H1 (cell line): Measurements from ENCODE around the gene TP63. TPM values are rescaled to one million over a fixed set of nuclear protein-coding genes. Genes with fewer than 3 reads are reported as not detected.

Experiments used
- CTCF ChIA-PET: fragments of 300-600 bp; sonication (Branson Sonifier 250); formaldehyde crosslinking; loops from one replicate; lab custom pipeline; 2021; ENCODE audit not compliant: partially characterized antibody; lab: Charles Lee
- POLR2A ChIA-PET: fragments of 300-600 bp; sonication (Branson Sonifier 250); formaldehyde crosslinking; loops from one replicate; lab custom pipeline; 2021; ENCODE audit warnings: inconsistent platforms; ENCODE audit not compliant: partially characterized antibody; lab: Charles Lee
- DNase-seq, 2 experiments: peaks; one replicate each; pipeline versions ENCODE4 v3.0.0 to v3.0.0-alpha.2; 2010 to 2022; ENCODE audit warnings: low spot score in 2 of 2, low read depth in 1 of 2, mixed read lengths in 1 of 2
- FAIRE-seq: peaks from 2 replicates; lab custom pipeline; 2011; peaks lifted over from hg19 to GRCh38; lab: Jason Lieb, UNC
- H2AFZ ChIP-seq: 2 replicates; pipeline ENCODE4 v1.8.1; 2012; ENCODE audit warnings: low read length, inconsistent platforms
- H2AK5ac ChIP-seq: 2 replicates; pipeline ENCODE4 v1.6.1; 2013; ENCODE audit warnings: low read depth, low read length
- H2BK120ac ChIP-seq: replicated peaks from 2 replicates; pipeline ENCODE3; 2013; ENCODE audit warnings: low read depth, low read length, inconsistent platforms
- H2BK12ac ChIP-seq: 2 replicates; pipeline ENCODE4 v1.6.1; 2013; ENCODE audit warnings: low read depth, low read length
- H2BK15ac ChIP-seq: 2 replicates; pipeline ENCODE4 v1.6.1; 2013; ENCODE audit warnings: low read length
- H2BK20ac ChIP-seq: 2 replicates; pipeline ENCODE4 v1.6.1; 2013; ENCODE audit warnings: low read length
- H2BK5ac ChIP-seq: 2 replicates; pipeline ENCODE4 v1.6.1; 2013; ENCODE audit warnings: low read depth, low read length
- H3K14ac ChIP-seq: 2 replicates; pipeline ENCODE4 v1.6.1; 2013; ENCODE audit warnings: inconsistent platforms; ENCODE audit not compliant: insufficient read length
- H3K18ac ChIP-seq: 2 replicates; pipeline ENCODE4 v1.6.1; 2013; ENCODE audit warnings: low read length; ENCODE audit errors: extremely low read depth
- H3K23ac ChIP-seq: 2 replicates; pipeline ENCODE4 v1.6.1; 2013; ENCODE audit warnings: inconsistent platforms; ENCODE audit not compliant: insufficient read length
- H3K23me2 ChIP-seq: 2 replicates; pipeline ENCODE4 v1.6.1; 2013; ENCODE audit warnings: low read depth, low read length
- H3K27ac ChIP-seq: 2 replicates; pipeline ENCODE4 v1.6.1; 2011; ENCODE audit warnings: low read depth, low read length, inconsistent platforms
- H3K27me3 ChIP-seq, 4 experiments: replicated peaks in 1 of 4; 1 replicate in 1 of 4; 2 replicates in 3 of 4; pipeline versions ENCODE4 v1.6.1 to v1.8.1; 2011 to 2013; ENCODE audit warnings: low read length in 3 of 4, mild to moderate bottlenecking in 3 of 4, inconsistent platforms in 2 of 4, mixed read lengths in 2 of 4, moderate library complexity in 1 of 4; ENCODE audit not compliant: control insufficient read depth in 3 of 4, insufficient read depth in 3 of 4; ENCODE audit errors: extremely low read depth in 1 of 4
- H3K36me3 ChIP-seq, 4 experiments: 2 replicates each; pipeline versions ENCODE4 v1.6.1 to v1.8.1; 2011 to 2013; ENCODE audit warnings: mild to moderate bottlenecking in 4 of 4, low read length in 3 of 4, moderate library complexity in 2 of 4, control low read depth in 1 of 4, inconsistent platforms in 1 of 4; ENCODE audit not compliant: insufficient read depth in 4 of 4, control insufficient read depth in 2 of 4
- H3K4ac ChIP-seq: replicated peaks from 2 replicates; pipeline ENCODE3; 2013; ENCODE audit warnings: low read length, low read depth, mixed read lengths, inconsistent platforms; ENCODE audit not compliant: insufficient read length
- H3K4me1 ChIP-seq, 4 experiments: replicated peaks in 1 of 4; 1 replicate in 1 of 4; 2 replicates in 3 of 4; pipeline versions ENCODE4 v1.6.1 to v1.8.1; 2011 to 2013; ENCODE audit warnings: low read length in 3 of 4, inconsistent platforms in 2 of 4, mixed read lengths in 1 of 4; ENCODE audit not compliant: insufficient read depth in 4 of 4, control insufficient read depth in 3 of 4
- H3K4me2 ChIP-seq, 2 experiments: 2 replicates each; pipeline versions ENCODE4 v1.6.1 to v1.8.1; 2011 to 2013; ENCODE audit warnings: low read depth in 2 of 2, low read length in 2 of 2, control low read depth in 1 of 2, inconsistent platforms in 1 of 2, mild to moderate bottlenecking in 1 of 2; ENCODE audit not compliant: insufficient read depth in 1 of 2
- H3K4me3 ChIP-seq, 4 experiments: fragments of 200-600, 300-600 bp in 1 of 4; sonication (generic), shearing (Covaris generic), sonication (Bioruptor Twin) in 1 of 4; 2 replicates each; pipeline versions ENCODE4 v1.5.1 to v1.8.1; 2011 to 2016; ENCODE audit warnings: low read length in 4 of 4, low read depth in 3 of 4, control low read depth in 2 of 4, inconsistent platforms in 2 of 4, mild to moderate bottlenecking in 2 of 4, mixed read lengths in 1 of 4, moderate library complexity in 1 of 4; ENCODE audit not compliant: insufficient read depth in 2 of 4; ENCODE audit errors: extremely low read depth in 1 of 4
- H3K56ac ChIP-seq: replicated peaks from 2 replicates; pipeline ENCODE3; 2013; ENCODE audit warnings: low read depth, mild to moderate bottlenecking, mixed read lengths, low read length, inconsistent platforms; ENCODE audit not compliant: insufficient read length
- H3K79me1 ChIP-seq: 2 replicates; pipeline ENCODE4 v1.6.1; 2013; ENCODE audit warnings: low read depth, low read length, control low read depth
- H3K79me2 ChIP-seq, 2 experiments: 2 replicates each; pipeline versions ENCODE4 v1.6.1 to v1.8.1; 2012 to 2013; ENCODE audit warnings: low read length in 2 of 2, mild to moderate bottlenecking in 2 of 2, inconsistent platforms in 1 of 2; ENCODE audit not compliant: insufficient read depth in 2 of 2, control insufficient read depth in 1 of 2
- H3K9ac ChIP-seq, 4 experiments: replicated peaks in 1 of 4; 1 replicate in 1 of 4; 2 replicates in 3 of 4; pipeline versions ENCODE4 v1.6.1 to v1.8.1; 2011 to 2013; ENCODE audit warnings: low read depth in 3 of 4, low read length in 3 of 4, control low read depth in 2 of 4, mild to moderate bottlenecking in 2 of 4, moderate library complexity in 2 of 4, inconsistent platforms in 1 of 4; ENCODE audit errors: extremely low read depth in 1 of 4
- H3K9me3 ChIP-seq, 2 experiments: 2 replicates each; pipeline versions ENCODE4 v1.6.1 to v1.8.1; 2012 to 2013; ENCODE audit warnings: mild to moderate bottlenecking in 2 of 2, moderate library complexity in 2 of 2, control low read depth in 1 of 2, inconsistent platforms in 1 of 2, low read depth in 1 of 2, low read length in 1 of 2, mixed read lengths in 1 of 2; ENCODE audit not compliant: insufficient read depth in 2 of 2
- H4K20me1 ChIP-seq, 2 experiments: replicated peaks in 1 of 2; 2 replicates each; pipeline versions ENCODE3 to v1.8.1; 2011 to 2013; ENCODE audit warnings: inconsistent platforms in 2 of 2, low read length in 2 of 2, mild to moderate bottlenecking in 1 of 2; ENCODE audit not compliant: insufficient read depth in 2 of 2, control insufficient read depth in 1 of 2
- H4K5ac ChIP-seq: 2 replicates; pipeline ENCODE4 v1.6.1; 2013; ENCODE audit warnings: low read length, low read depth, mixed read lengths, inconsistent platforms; ENCODE audit not compliant: insufficient read length
- H4K8ac ChIP-seq: 2 replicates; pipeline ENCODE4 v1.8.0; 2013; ENCODE audit warnings: mild to moderate bottlenecking, moderate library complexity, low read length, inconsistent platforms; ENCODE audit not compliant: insufficient read depth; ENCODE audit errors: extremely low read depth
- H4K91ac ChIP-seq: replicated peaks from 2 replicates; pipeline ENCODE3; 2013; ENCODE audit warnings: low read length, mixed read lengths, inconsistent platforms; ENCODE audit not compliant: insufficient read length
- EGR1 ChIP-seq: IDR thresholded peaks from 2 replicates; pipeline ENCODE4 v1.6.1; 2011; ENCODE audit warnings: low read depth, low read length, borderline replicate concordance
- ZNF274 ChIP-seq: IDR thresholded peaks from 2 replicates; pipeline ENCODE4 v1.7.0; 2012; ENCODE audit warnings: low read length, borderline replicate concordance; ENCODE audit errors: extremely low read depth
- WGBS, 2 experiments: shearing (Covaris generic) in 1 of 2; methylation state at CpG; one replicate each; pipeline versions ENCODE4 v1.1.6 to v1.1.7; 2013 to 2015; ENCODE audit warnings: low lambda C conversion rate in 2 of 2, mixed read lengths in 2 of 2, inconsistent platforms in 1 of 2, low coverage in 1 of 2, missing lambda C conversion rate in 1 of 2; ENCODE audit not compliant: insufficient replicate concordance in 2 of 2, insufficient coverage in 1 of 2, insufficient read length in 1 of 2; ENCODE audit errors: extremely low coverage in 1 of 2, missing lambda C conversion rate in 1 of 2; 5-methylcytosine and 5-hydroxymethylcytosine counted together
- polyA plus RNA-seq, 7 experiments: library from polyadenylated mRNA; depleted of rRNA in 3 of 7; stranded (reverse) in 5 of 7; unstranded in 2 of 7; fragments of >200 nt in 5 of 7; fragments of 200-250 nt in 2 of 7; gene quantifications; 1 replicate in 5 of 7; 2 replicates in 1 of 7; 4 replicates in 1 of 7; pipeline versions ENCODE4 v1.2.1 to v1.2.3, GENCODE V29; 2011 to 2013; ENCODE audit warnings: missing spikeins in 2 of 7, mixed read lengths in 2 of 7
- total RNA-seq: library from RNA; stranded (reverse); fragmentation: NEBNext Ultra II Directional; extraction: Animal tissue kit (Norgen Biotek cat#: 25700); gene quantifications from 2 replicates; pipeline ENCODE4 v1.2.1, GENCODE V29; 2021
- TF ChIP-seq, protein P1 (sequence below): IDR thresholded peaks from 2 replicates; pipeline ENCODE4 v1.6.1; 2012; ENCODE audit warnings: inconsistent platforms
- TF ChIP-seq, protein P2 (sequence below): IDR thresholded peaks from 2 replicates; pipeline ENCODE4 v1.6.1; 2012; ENCODE audit warnings: low read length, inconsistent platforms
- TF ChIP-seq, protein P3 (sequence below): IDR thresholded peaks from 2 replicates; pipeline ENCODE4 v1.6.1; 2011; ENCODE audit warnings: low read length, improper control_type of control experiment

The TP63 gene
- total and polyA plus RNA-seq, 2 of the 8 experiments (the other 6 are each of a cell fraction or from before 2014, with no cell fraction given) = not detected

DNA sequence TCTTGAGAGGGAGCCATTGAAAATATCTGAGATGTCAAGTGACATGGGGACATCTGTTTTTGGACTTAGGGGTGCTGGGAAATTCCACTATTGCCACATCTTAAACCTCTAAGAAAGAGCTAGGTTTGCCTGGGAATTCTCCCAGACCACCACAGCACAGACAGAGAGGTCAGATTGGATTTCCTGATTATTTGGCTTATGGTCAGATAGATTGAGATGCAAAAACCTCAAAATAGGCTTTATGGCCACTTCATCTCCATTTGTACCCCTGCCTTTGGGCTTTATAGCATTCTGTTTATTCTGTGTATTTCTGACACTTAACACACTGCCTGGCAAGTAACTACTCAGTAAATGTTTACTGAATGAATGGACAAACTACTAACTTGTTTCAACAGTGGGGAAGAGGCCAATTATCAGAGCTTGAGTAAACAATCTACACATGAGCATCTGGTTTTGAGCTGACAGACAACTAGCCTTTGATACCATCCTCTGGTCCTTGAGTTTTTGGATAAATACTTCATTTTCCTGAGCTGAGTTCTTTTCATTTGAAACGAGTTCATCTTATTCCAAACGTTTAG is 81.8 kb downstream of the TP63 start:
- H2AK5ac ChIP-seq = no peak overlapping the region
- no peak overlapping the region for H3K4me3 ChIP-seq
- no peak overlapping the region for H4K91ac ChIP-seq
- no peaks in the 10 kb centered on the region for H3K23me2 ChIP-seq
- H3K79me2 ChIP-seq = no peaks in the 10 kb centered on the region
- H4K8ac ChIP-seq = no peak overlapping the region
- H3K4ac ChIP-seq = no peak overlapping the region
- no peaks in the 10 kb centered on the region for H3K27me3 ChIP-seq
- no peak overlapping the region for H4K5ac ChIP-seq
- DNase-seq (no peak), FAIRE-seq (no peak)
- no peaks in the 10 kb centered on the region; a peak in 2 of 7 replicates for H3K4me1 ChIP-seq
- CTCF ChIA-PET = interaction anchor here (0.9 to 1.1 kb wide), 2 partner anchors 8 to 26 kb away, joined by 3 read pairs; no protein-coding TSS in a partner anchor
- H3K9ac ChIP-seq = no peak overlapping the region
- H3K14ac ChIP-seq = no peak overlapping the region
- 91% methylated on average over 2 of the region's 2 CpGs; no CpG with 5 or more reads in 1 of the 2 experiments for WGBS, 2 experiments
- H2BK5ac ChIP-seq = no peak overlapping the region
- H3K18ac ChIP-seq = no peak overlapping the region
- H2BK20ac ChIP-seq = no peak overlapping the region
- H3K79me1 ChIP-seq = no peaks in the 10 kb centered on the region
- H4K20me1 ChIP-seq = no peaks in the 10 kb centered on the region
- H2BK12ac ChIP-seq = no peak overlapping the region
- no peaks in the 10 kb centered on the region; a peak in 1 of 4 replicates for H3K9me3 ChIP-seq
- no peaks in the 10 kb centered on the region for H3K36me3 ChIP-seq
- no peak overlapping the region for H2AFZ ChIP-seq
- no peak overlapping the region for H3K4me2 ChIP-seq
- no peak overlapping the region for H3K56ac ChIP-seq
- no peak overlapping the region for H3K23ac ChIP-seq
- TF ChIP-seq, protein P1, sequence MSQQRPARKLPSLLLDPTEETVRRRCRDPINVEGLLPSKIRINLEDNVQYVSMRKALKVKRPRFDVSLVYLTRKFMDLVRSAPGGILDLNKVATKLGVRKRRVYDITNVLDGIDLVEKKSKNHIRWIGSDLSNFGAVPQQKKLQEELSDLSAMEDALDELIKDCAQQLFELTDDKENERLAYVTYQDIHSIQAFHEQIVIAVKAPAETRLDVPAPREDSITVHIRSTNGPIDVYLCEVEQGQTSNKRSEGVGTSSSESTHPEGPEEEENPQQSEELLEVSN = no peak
- TF ChIP-seq, protein P2, sequence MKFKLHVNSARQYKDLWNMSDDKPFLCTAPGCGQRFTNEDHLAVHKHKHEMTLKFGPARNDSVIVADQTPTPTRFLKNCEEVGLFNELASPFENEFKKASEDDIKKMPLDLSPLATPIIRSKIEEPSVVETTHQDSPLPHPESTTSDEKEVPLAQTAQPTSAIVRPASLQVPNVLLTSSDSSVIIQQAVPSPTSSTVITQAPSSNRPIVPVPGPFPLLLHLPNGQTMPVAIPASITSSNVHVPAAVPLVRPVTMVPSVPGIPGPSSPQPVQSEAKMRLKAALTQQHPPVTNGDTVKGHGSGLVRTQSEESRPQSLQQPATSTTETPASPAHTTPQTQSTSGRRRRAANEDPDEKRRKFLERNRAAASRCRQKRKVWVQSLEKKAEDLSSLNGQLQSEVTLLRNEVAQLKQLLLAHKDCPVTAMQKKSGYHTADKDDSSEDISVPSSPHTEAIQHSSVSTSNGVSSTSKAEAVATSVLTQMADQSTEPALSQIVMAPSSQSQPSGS = no peak
- TF ChIP-seq EGR1 (no peak), ZNF274 (no peak)
- TF ChIP-seq, protein P3, sequence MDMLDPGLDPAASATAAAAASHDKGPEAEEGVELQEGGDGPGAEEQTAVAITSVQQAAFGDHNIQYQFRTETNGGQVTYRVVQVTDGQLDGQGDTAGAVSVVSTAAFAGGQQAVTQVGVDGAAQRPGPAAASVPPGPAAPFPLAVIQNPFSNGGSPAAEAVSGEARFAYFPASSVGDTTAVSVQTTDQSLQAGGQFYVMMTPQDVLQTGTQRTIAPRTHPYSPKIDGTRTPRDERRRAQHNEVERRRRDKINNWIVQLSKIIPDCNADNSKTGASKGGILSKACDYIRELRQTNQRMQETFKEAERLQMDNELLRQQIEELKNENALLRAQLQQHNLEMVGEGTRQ = no peak
- H2BK15ac ChIP-seq = no peak overlapping the region
- no peak overlapping the region for H2BK120ac ChIP-seq
- no peak overlapping the region for H3K27ac ChIP-seq
- POLR2A ChIA-PET = no interaction called here
